Measurements from ENCODE around the gene DIS3L2. TPM values are rescaled to one million over a fixed set of nuclear protein-coding genes. Genes with fewer than 3 reads are reported as not detected.
A peak's percentile ranks its signal among the peaks of the same experiment; 100 is the strongest.

The DIS3L2 gene
- total RNA-seq, 4 donors from 2014 or later: 12.8 to 27.3 (median 16.8) TPM

- intact Hi-C loops (cut with DNase I; ENCODE audit: low total_unique reads): no loop called here
- no peak for DNase-seq
- Histone ChIP-seq H3K36me3 (no peaks in the 10 kb centered on the region), H3K27ac (no peak overlapping the region), H3K27me3 (no peaks in the 10 kb centered on the region), H3K9me3 (no peaks in the 10 kb centered on the region), H3K4me1 (peaks cover 17% of the 10 kb centered on the region in 2 donors), H3K4me3 (no peak overlapping the region)
- in situ Hi-C loops (cut with MboI; ENCODE audit: low sequenced_read_pairs in 4 of 4): no loop called here
- no peak for ATAC-seq
- TF ChIP-seq POLR2A (IDR thresholded peaks at IDR 0.05) (no peak), CTCF (IDR thresholded peaks at IDR 0.05 in 4 of 5, conservative IDR thresholded peaks at IDR 0.05 in 1 of 5) (no peak)
Observed at GRCh38 chr2:232203166-232203891, 241.8 kb downstream of the DIS3L2 start.

GRCh38 chr2:232203936-232204335 lies 242.4 kb downstream of the DIS3L2 start:
- intact Hi-C loops (cut with DNase I; ENCODE audit: low total_unique reads) (no loop called here), in situ Hi-C loops (cut with MboI; ENCODE audit: low sequenced_read_pairs in 4 of 4) (no loop called here)
- Histone ChIP-seq H3K4me3 (no peak overlapping the region), H3K4me1 (peaks cover 17% of the 10 kb centered on the region in 2 donors), H3K9me3 (no peaks in the 10 kb centered on the region), H3K36me3 (no peaks in the 10 kb centered on the region), H3K27me3 (no peaks in the 10 kb centered on the region), H3K27ac (peak overlapping the region in 1 of 4 donors; percentile 47)
- ATAC-seq: no peak
- no peak for DNase-seq
- TF ChIP-seq POLR2A (IDR thresholded peaks at IDR 0.05) (no peak), CTCF (IDR thresholded peaks at IDR 0.05 in 4 of 5, conservative IDR thresholded peaks at IDR 0.05 in 1 of 5) (no peak)

GRCh38 chr2:232204457-232204931 lies 243.0 kb downstream of the DIS3L2 start:
- H3K27ac ChIP-seq: peak overlapping the region in 1 of 4 donors; percentile 47

GRCh38 chr2:232207174-232207573 lies 245.7 kb downstream of the DIS3L2 start:
- H3K4me3 ChIP-seq: no peak overlapping the region
- no peaks in the 10 kb centered on the region for H3K9me3 ChIP-seq
- TF ChIP-seq CTCF (IDR thresholded peaks at IDR 0.05 in 4 of 5, conservative IDR thresholded peaks at IDR 0.05 in 1 of 5): no peak
- no peaks in the 10 kb centered on the region for H3K27me3 ChIP-seq
- ATAC-seq: no peak
- no peak overlapping the region for H3K27ac ChIP-seq
- H3K4me1 ChIP-seq: peaks cover 17% of the 10 kb centered on the region in 2 donors
- H3K36me3 ChIP-seq: peaks cover 0 to 7% of the 10 kb centered on the region in 2 donors
- in situ Hi-C loops (cut with MboI; ENCODE audit: low sequenced_read_pairs in 4 of 4): no loop called here
- intact Hi-C loops (cut with DNase I; ENCODE audit: low total_unique reads): no loop called here
- no peak for DNase-seq

More at GRCh38 chr2:232204457-232204931, 243.0 kb downstream of the DIS3L2 start:
- Histone ChIP-seq H3K4me1 (peaks cover 17% of the 10 kb centered on the region in 2 donors), H3K27me3 (no peaks in the 10 kb centered on the region), H3K36me3 (no peaks in the 10 kb centered on the region), H3K9me3 (no peaks in the 10 kb centered on the region), H3K4me3 (no peak overlapping the region)
- in situ Hi-C loops (cut with MboI; ENCODE audit: low sequenced_read_pairs in 4 of 4) (no loop called here), intact Hi-C loops (cut with DNase I; ENCODE audit: low total_unique reads) (no loop called here)
- TF ChIP-seq CTCF (IDR thresholded peaks at IDR 0.05 in 4 of 5, conservative IDR thresholded peaks at IDR 0.05 in 1 of 5): no peak
- peak; percentile 33 to 88 for ATAC-seq
- DNase-seq: peak in 1 of 2 donors; percentile 49

Measured in gastrocnemius medialis (tissue), 4 donors.